Transverse colon (tissue), 4 donors: ENCODE measurements around the gene IDUA.

Source experiments
- EP300 ChIP-seq: sonication (generic); formaldehyde crosslinking; IDR thresholded peaks from one replicate; pipeline ENCODE4 v1.6.1; 2017; ENCODE audit warnings: antibody characterized with exemption, low read depth
- POLR2A ChIP-seq: fragments of 450-650 bp; IDR thresholded peaks from one replicate; pipeline ENCODE4 v1.6.1; 2016; ENCODE audit warnings: antibody characterized with exemption, mild to moderate bottlenecking, moderate library complexity
- POLR2AphosphoS5 ChIP-seq, 3 donors: sonication (generic); formaldehyde crosslinking; IDR thresholded peaks; one replicate each; pipeline ENCODE4 v1.6.1; 2016; ENCODE audit warnings: antibody characterized with exemption in 3 of 3
- TF ChIP-seq, protein P1 (sequence below), 5 experiments: fragments of 200-600 bp in 3 of 5; fragments of 450-650 bp in 2 of 5; sonication (generic) in 3 of 5; IDR thresholded peaks; 1 replicate in 2 of 5; 2 replicates in 3 of 5; pipeline ENCODE4 v1.5.1; 2016 to 2017; ENCODE audit warnings: antibody characterized with exemption in 5 of 5, inconsistent platforms in 3 of 5, mild to moderate bottlenecking in 2 of 5, moderate library complexity in 1 of 5

DNA sequence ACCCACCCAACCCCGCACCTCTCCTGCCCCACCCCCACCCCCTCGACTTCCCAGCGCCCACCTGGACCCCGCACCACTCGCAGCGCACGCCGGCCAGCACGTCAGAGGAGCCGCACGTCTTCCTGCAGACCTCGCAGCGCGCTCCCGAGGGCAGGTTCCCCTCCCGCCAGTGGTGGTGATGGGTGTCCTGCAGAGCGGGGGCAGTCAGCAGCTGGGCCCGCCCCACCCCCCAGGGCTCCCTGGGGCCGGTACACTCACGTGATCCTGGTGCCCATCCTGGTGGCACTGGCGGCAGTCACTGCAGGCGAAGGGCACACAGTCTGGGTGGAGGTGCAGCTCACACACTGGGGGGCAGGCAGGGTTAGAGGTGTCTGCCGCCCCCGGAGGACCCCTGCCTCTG is 18.6 kb upstream of the IDUA start:
- TF ChIP-seq, protein P1, sequence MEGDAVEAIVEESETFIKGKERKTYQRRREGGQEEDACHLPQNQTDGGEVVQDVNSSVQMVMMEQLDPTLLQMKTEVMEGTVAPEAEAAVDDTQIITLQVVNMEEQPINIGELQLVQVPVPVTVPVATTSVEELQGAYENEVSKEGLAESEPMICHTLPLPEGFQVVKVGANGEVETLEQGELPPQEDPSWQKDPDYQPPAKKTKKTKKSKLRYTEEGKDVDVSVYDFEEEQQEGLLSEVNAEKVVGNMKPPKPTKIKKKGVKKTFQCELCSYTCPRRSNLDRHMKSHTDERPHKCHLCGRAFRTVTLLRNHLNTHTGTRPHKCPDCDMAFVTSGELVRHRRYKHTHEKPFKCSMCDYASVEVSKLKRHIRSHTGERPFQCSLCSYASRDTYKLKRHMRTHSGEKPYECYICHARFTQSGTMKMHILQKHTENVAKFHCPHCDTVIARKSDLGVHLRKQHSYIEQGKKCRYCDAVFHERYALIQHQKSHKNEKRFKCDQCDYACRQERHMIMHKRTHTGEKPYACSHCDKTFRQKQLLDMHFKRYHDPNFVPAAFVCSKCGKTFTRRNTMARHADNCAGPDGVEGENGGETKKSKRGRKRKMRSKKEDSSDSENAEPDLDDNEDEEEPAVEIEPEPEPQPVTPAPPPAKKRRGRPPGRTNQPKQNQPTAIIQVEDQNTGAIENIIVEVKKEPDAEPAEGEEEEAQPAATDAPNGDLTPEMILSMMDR (IDR thresholded peaks at IDR 0.05) = no peak
- TF ChIP-seq POLR2A = no peak
- no peak for TF ChIP-seq POLR2AphosphoS5 (IDR thresholded peaks at IDR 0.05)
- TF ChIP-seq EP300 = no peak
